Common myeloid progenitor, CD34-positive (primary cell): ENCODE data around the gene MYO5C.

Source experiments
- CTCF ChIA-PET: fragments of 350-600 bp; sonication (Branson Sonifier 250); formaldehyde crosslinking; loops from one replicate; lab custom pipeline; 2021; ENCODE audit warnings: antibody characterized with exemption; lab: Charles Lee
- POLR2A ChIA-PET: fragments of 350-600 bp; sonication (Branson Sonifier 250); formaldehyde crosslinking; loops from one replicate; lab custom pipeline; 2021; ENCODE audit warnings: antibody characterized with exemption; lab: Charles Lee
- DNase-seq, 3 donors: peaks; one replicate each; pipeline versions ENCODE4 v3.0.0 to v3.0.0-alpha.2; 2013
- H3K27ac ChIP-seq, 2 experiments: 1 replicate in 1 of 2; 2 replicates in 1 of 2; pipeline ENCODE4 v1.7.0; 2013; ENCODE audit warnings: inconsistent platforms in 2 of 2, low read length in 2 of 2, mild to moderate bottlenecking in 2 of 2, low read depth in 1 of 2, moderate library complexity in 1 of 2; ENCODE audit not compliant: severe bottlenecking in 2 of 2, insufficient read depth in 1 of 2, poor library complexity in 1 of 2
- H3K27me3 ChIP-seq, 5 experiments: replicated peaks in 2 of 5; 1 replicate in 3 of 5; 2 replicates in 2 of 5; pipeline versions ENCODE4 v1.6.1 to v1.7.0; 2013; ENCODE audit warnings: low read length in 4 of 5, mild to moderate bottlenecking in 2 of 5, moderate library complexity in 2 of 5, inconsistent platforms in 1 of 5; ENCODE audit not compliant: insufficient read depth in 5 of 5, control insufficient read depth in 4 of 5
- H3K36me3 ChIP-seq, 4 experiments: 1 replicate in 2 of 4; 2 replicates in 2 of 4; pipeline versions ENCODE4 v1.6.1 to v1.7.0; 2013; ENCODE audit warnings: low read length in 3 of 4, control low read depth in 1 of 4, mild to moderate bottlenecking in 1 of 4; ENCODE audit not compliant: control insufficient read depth in 4 of 4, insufficient read depth in 4 of 4
- H3K4me1 ChIP-seq, 4 experiments: 1 replicate in 3 of 4; 2 replicates in 1 of 4; pipeline versions ENCODE4 v1.6.1 to v1.7.1; 2013; ENCODE audit warnings: low read length in 3 of 4, mild to moderate bottlenecking in 3 of 4, control low read depth in 1 of 4, inconsistent platforms in 1 of 4, moderate library complexity in 1 of 4; ENCODE audit not compliant: control insufficient read depth in 4 of 4, insufficient read depth in 4 of 4; ENCODE audit errors: control extremely low read depth in 1 of 4
- H3K4me3 ChIP-seq, 7 experiments: 1 replicate in 4 of 7; 2 replicates in 3 of 7; pipeline versions ENCODE4 v1.5.1 to v1.7.0; 2013; ENCODE audit warnings: mild to moderate bottlenecking in 7 of 7, low read length in 6 of 7, moderate library complexity in 6 of 7, inconsistent platforms in 2 of 7, low read depth in 2 of 7, control low read depth in 1 of 7; ENCODE audit not compliant: insufficient read depth in 4 of 7, control insufficient read depth in 1 of 7; ENCODE audit errors: extremely low read depth in 1 of 7
- H3K9me3 ChIP-seq, 5 experiments: 1 replicate in 4 of 5; 2 replicates in 1 of 5; pipeline versions ENCODE4 v1.6.1 to v1.7.1; 2013; ENCODE audit warnings: low read length in 4 of 5, mild to moderate bottlenecking in 2 of 5, inconsistent platforms in 1 of 5, low read depth in 1 of 5, moderate library complexity in 1 of 5; ENCODE audit not compliant: control insufficient read depth in 4 of 5, insufficient read depth in 2 of 5; ENCODE audit errors: control extremely low read depth in 1 of 5
- WGBS: methylation state at CpG from one replicate; pipeline ENCODE4 v1.1.5; 2013; ENCODE audit not compliant: insufficient coverage; 5-methylcytosine and 5-hydroxymethylcytosine counted together

MYO5C gene

DNA sequence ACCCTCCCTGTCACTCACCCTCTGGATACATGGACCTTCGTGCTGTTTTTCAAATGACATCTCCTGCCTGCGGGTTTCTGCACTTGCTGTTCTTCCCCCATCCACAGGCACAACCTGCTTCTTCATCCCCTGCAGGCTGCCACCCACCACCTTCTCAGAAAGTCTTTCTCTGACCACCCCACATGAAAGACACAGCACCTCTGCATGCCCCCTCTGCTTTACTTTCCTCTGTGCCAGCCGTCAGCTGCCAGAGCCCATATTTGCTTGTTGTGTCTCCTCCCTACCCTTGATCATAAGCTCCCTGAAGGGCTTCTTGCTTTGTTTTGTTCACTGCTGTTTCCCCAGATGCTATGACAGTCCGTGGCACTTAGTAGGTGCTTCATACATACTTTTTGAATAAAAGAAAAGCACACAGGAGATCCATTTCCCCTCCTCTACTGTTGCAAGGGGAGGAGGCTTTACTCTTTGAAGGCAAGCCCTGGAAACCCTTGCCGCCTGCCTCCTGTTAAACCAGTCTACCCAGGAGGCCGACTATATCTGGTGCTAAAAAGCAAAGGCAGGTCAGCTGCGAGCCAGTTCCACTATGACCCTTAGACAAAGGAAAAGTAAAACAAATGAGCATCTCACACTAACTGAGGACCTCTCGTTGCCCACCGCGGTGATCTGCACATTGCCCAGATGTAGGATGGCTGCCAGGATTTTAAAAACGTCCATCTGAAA, 31.9 kb downstream of the MYO5C start:
- ChIA-PET POLR2A (no interaction called here), CTCF (interaction anchor here (0.6 kb wide), 1 partner anchor 22 kb away, joined by 4 read pairs; no protein-coding TSS in a partner anchor)
- no peak overlapping the region for H3K27ac ChIP-seq
- peaks cover 1 to 83% (median 28%) of the 10 kb centered on the region in 4 experiments for H3K36me3 ChIP-seq
- no peak overlapping the region for H3K4me3 ChIP-seq
- H3K27me3 ChIP-seq, result no peaks in the 10 kb centered on the region
- peaks cover 5 to 18% (median 17%) of the 10 kb centered on the region in 4 experiments for H3K4me1 ChIP-seq
- H3K9me3 ChIP-seq, result no peaks in the 10 kb centered on the region
- DNase-seq, result no peak
- 94% methylated on average over 10 of the region's 11 CpGs for whole genome bisulfite sequencing

DNA sequence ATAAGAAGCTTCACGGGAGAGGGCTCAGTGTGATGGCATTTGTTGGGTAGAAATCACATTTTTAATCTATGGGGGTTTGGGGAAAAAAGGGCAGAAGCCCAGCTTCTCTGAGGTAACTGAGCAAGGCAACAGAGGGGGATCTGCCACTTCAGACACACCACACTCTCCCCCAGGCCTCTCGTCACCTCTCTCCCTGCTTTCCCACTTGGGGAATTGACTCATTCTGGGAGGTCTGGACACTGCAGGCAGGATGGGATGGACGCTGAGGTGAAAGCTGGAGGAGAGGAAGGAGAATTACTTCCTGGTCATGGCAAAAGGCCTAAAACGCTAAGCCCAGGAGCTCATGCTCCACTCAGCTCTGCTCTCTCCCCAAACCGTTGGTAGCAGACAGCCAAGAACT, 33.2 kb downstream of the MYO5C start:
- CTCF ChIA-PET, result interaction anchor here (1.1 to 1.2 kb wide), 2 partner anchors 24 to 473 kb away, joined by 3 to 4 read pairs; no protein-coding TSS in a partner anchor
- Histone ChIP-seq H3K27ac (peak overlapping the region; percentile 56 to 62), H3K36me3 (peaks cover 0 to 80% (median 22%) of the 10 kb centered on the region in 4 experiments), H3K27me3 (no peaks in the 10 kb centered on the region), H3K4me1 (peaks cover 5 to 18% (median 17%) of the 10 kb centered on the region in 4 experiments), H3K9me3 (no peaks in the 10 kb centered on the region), H3K4me3 (peak overlapping the region in 2 of 7 experiments; percentile 19 to 54)
- WGBS, result 66% methylated on average over 2 of the region's 5 CpGs
- DNase-seq, result no peak
- POLR2A ChIA-PET, result no interaction called here

DNA sequence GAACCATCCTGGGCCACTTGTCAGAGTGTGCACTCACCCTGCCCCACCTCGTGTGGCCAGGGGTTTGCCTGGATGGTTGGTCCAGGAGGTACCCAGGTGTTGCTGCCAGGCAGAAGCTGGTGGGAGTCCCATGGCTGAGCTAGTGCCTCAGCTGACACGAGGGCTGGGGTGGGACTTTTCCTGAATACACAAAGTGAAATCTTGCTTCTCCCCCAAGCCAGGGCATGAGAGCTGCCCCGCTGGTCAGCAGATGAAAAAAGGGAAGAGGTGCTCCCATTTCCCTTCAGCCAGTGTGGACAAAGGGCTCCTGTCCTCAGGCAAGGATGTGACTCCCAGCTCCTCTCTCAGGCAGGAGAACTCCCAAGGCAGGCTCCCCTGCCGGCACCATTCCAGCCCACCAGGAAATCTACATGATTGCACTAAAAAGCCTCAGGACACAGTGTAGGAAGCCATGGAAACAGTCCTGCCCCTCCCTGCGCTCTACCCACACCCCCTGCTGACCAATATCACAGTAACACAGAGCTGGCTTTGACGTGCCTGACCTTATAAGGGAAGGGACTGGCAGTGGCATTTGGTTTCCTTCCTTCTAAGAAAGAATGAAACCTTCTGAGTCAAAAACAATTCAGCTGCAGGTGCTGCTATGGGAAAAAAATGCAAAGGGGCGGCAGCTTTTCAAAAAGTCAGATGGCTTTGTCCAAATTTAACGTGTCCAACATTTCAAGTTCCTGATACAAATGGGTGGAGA, 33.9 kb downstream of the MYO5C start:
- peaks cover 0 to 75% (median 22%) of the 10 kb centered on the region in 4 experiments for H3K36me3 ChIP-seq
- H3K27ac ChIP-seq, result peak overlapping the region; percentile 56 to 62
- H3K27me3 ChIP-seq, result no peaks in the 10 kb centered on the region
- 22% methylated on average over 7 of the region's 8 CpGs for WGBS
- H3K4me1 ChIP-seq, result peaks cover 5 to 24% (median 21%) of the 10 kb centered on the region in 4 experiments
- ChIA-PET CTCF (interaction anchor here (0.6 to 1.5 kb wide), 4 partner anchors 23 to 1805 kb away, joined by 3 to 4 read pairs (median 3); no protein-coding TSS in a partner anchor), POLR2A (no interaction called here)
- H3K9me3 ChIP-seq, result no peaks in the 10 kb centered on the region
- DNase-seq, result peak; percentile 47 to 83 (median 81)
- peak overlapping the region in 2 of 7 experiments; percentile 19 to 54 for H3K4me3 ChIP-seq

GRCh38 chr15:52261026-52261425, 34.6 kb downstream of the MYO5C start:
- ChIA-PET CTCF (interaction anchor here (1.5 kb wide), 1 partner anchor 205 kb away, joined by 3 read pairs; no protein-coding TSS in a partner anchor), POLR2A (interaction anchor here (0.5 kb wide), 1 partner anchor 1178 kb away, joined by 3 read pairs; no protein-coding TSS in a partner anchor)
- 100% methylated on average over 9 of the region's 10 CpGs for WGBS
- DNase-seq, result no peak
- H3K36me3 ChIP-seq, result peaks cover under 1 to 71% (median 17%) of the 10 kb centered on the region in 4 experiments
- H3K4me1 ChIP-seq, result peaks cover 5 to 27% (median 23%) of the 10 kb centered on the region in 4 experiments
- H3K4me3 ChIP-seq, result no peak overlapping the region
- H3K27me3 ChIP-seq, result no peaks in the 10 kb centered on the region
- H3K27ac ChIP-seq, result peak overlapping the region; percentile 36 to 62
- no peaks in the 10 kb centered on the region for H3K9me3 ChIP-seq

GRCh38 chr15:52259503-52259902, 36.1 kb downstream of the MYO5C start:
- Histone ChIP-seq H3K9me3 (no peaks in the 10 kb centered on the region), H3K27ac (no peak overlapping the region), H3K4me3 (no peak overlapping the region), H3K36me3 (peaks cover 2 to 71% (median 20%) of the 10 kb centered on the region in 4 experiments), H3K4me1 (peaks cover 5 to 27% (median 23%) of the 10 kb centered on the region in 4 experiments), H3K27me3 (no peaks in the 10 kb centered on the region)
- no peak for DNase-seq
- 100% methylated on average over 2 of the region's 4 CpGs for WGBS
- POLR2A ChIA-PET, result no interaction called here
- CTCF ChIA-PET, result interaction anchor here (0.9 to 1.4 kb wide), 4 partner anchors 9 to 278 kb away, joined by 3 to 4 read pairs (median 4); no protein-coding TSS in a partner anchor

DNA sequence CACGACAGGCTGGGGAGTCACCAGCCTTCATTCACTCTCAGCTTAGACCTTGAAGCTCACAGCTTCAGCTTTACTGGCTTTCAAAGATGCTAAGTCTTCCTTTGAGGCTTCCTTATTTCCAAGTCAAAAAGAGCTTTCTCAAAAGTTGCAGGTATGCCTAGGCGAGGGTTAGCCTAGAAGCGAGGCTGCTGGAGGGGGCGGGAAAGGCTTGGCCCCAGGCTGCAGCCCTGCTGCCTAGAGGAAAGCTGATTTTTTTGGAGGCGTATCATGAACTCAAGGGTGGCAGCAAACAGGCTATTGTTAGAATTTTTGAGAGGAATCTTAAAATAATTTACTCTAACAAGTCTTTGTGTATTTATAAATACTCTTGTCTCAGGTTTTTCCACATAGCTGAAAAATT, 37.1 kb downstream of the MYO5C start:
- DNase-seq, result no peak
- H3K27ac ChIP-seq, result no peak overlapping the region
- peaks cover 5 to 27% (median 23%) of the 10 kb centered on the region in 4 experiments for H3K4me1 ChIP-seq
- H3K27me3 ChIP-seq, result no peaks in the 10 kb centered on the region
- WGBS, result 96% methylated on average over 4 of the region's 5 CpGs
- ChIA-PET CTCF (interaction anchor here (1.1 to 4.7 kb wide), 5 partner anchors 9 to 476 kb away, joined by 3 to 27 read pairs (median 5); no protein-coding TSS in a partner anchor), POLR2A (no interaction called here)
- H3K4me3 ChIP-seq, result no peak overlapping the region
- peaks cover 2 to 73% (median 21%) of the 10 kb centered on the region in 4 experiments for H3K36me3 ChIP-seq
- no peaks in the 10 kb centered on the region for H3K9me3 ChIP-seq
